ENCODE measurements around the gene MAN2A2. TPM values are rescaled to one million over a fixed set of nuclear protein-coding genes. Genes with fewer than 3 reads are reported as not detected.

The MAN2A2 gene
- polyA plus RNA-seq, 3 donors, result 6.6 to 318 (median 7.3) TPM

DNA sequence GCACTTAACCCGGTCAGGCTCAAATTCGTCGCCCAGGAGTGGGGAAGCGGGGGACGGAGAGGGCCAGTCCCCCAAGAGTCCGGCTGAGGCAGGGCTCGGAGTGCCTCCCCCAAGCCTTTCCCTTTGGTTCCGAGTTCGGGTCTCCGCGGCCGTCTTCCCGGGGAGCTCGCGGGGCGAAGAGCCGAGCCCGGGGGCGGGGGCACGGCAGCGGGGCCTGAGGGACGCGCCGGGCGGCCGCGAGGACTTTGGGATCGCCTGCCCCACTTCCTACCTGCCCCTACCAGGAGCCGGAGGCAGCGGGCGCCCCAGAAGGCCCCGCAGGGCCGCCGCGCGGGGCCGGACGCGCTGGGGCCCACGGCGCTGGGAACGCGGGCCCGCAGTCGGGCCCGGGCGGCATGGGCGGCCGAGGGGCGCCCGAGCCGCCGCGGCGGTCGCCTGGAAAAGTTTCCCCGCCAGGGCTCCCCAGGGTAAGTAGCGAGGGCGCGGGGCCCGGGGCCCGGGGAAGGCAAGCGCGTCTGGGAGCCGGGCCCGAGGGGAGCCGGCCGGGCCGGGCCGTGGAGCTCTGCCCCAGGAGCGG, 31.9 kb upstream of the MAN2A2 start:
- DNase-seq, result no peak
- Histone ChIP-seq H3K9me3 (replicated peaks in 1 of 2; ENCODE audit: control insufficient read depth in 1 of 2, insufficient read depth in 1 of 2, low read length in 2 of 2) (no peaks in the 10 kb centered on the region), H4K20me1 (ENCODE audit: insufficient read depth, low read length) (peaks cover 43% of the 10 kb centered on the region), H3K9ac (ENCODE audit: insufficient read depth, low read length, poor library complexity, severe bottlenecking) (peak overlapping the region; percentile 92), H3K4me1 (ENCODE audit: control insufficient read depth in 1 of 2, insufficient read depth in 2 of 2, low read length in 2 of 2) (peaks cover 55 to 74% of the 10 kb centered on the region in 2 donors), H2AFZ (ENCODE audit: insufficient read depth, low read depth, low read length, poor library complexity, severe bottlenecking) (peak overlapping the region; percentile 72), H3K27me3 (ENCODE audit: control insufficient read depth in 2 of 2, insufficient read depth in 2 of 2, low read length in 2 of 2) (no peaks in the 10 kb centered on the region), H3K36me3 (replicated peaks in 1 of 2; ENCODE audit: control insufficient read depth in 1 of 2, insufficient read depth in 2 of 2, low read length in 2 of 2) (peaks cover 9 to 11% of the 10 kb centered on the region in 2 donors), H3K4me2 (replicated peaks; ENCODE audit: extremely low read depth, low read length, poor library complexity, severe bottlenecking) (peak overlapping the region; percentile 96), H3K79me2 (ENCODE audit: insufficient read depth, low read length) (peaks cover 58% of the 10 kb centered on the region), H3K4me3 (replicated peaks in 1 of 3; ENCODE audit: low read depth in 2 of 3, low read length in 3 of 3) (peak overlapping the region; percentile 65 to 86 (median 72)), H3K27ac (ENCODE audit: low read depth in 1 of 2, low read length in 2 of 2) (peak overlapping the region; percentile 71 to 91)
- Mint-ChIP-seq H3K4me3 (peak overlapping the region; percentile 87 to 93), H3K27ac (peak overlapping the region; percentile 91 to 96 (median 92)), H3K36me3 (peaks cover 18 to 22% of the 10 kb centered on the region in 2 donors), H3K9me3 (no peaks in the 10 kb centered on the region), H3K27me3 (ENCODE audit: low read depth in 3 of 3) (peaks cover 0 to 2% (median 2%) of the 10 kb centered on the region in 3 donors), H3K4me1 (peaks cover 67% of the 10 kb centered on the region)
- no peak for TF ChIP-seq CTCF (IDR thresholded peaks at IDR 0.05)
- under 1% methylated on average over 52 of the region's 71 CpGs for WGBS (ENCODE audit: insufficient coverage)
- intact Hi-C loops (cut with micrococcal nuclease), result loop anchor here (5.0 to 10.0 kb wide), 3 partner anchors 34 to 109 kb away; no protein-coding TSS in a partner anchor

- no peaks in the 10 kb centered on the region for H3K9me3 Mint-ChIP-seq
- under 1% methylated on average over 71 of the region's 77 CpGs for WGBS (ENCODE audit: insufficient coverage)
- peaks cover 51 to 68% of the 10 kb centered on the region in 2 donors for H3K4me1 ChIP-seq (ENCODE audit: control insufficient read depth in 1 of 2, insufficient read depth in 2 of 2, low read length in 2 of 2)
- H3K27ac ChIP-seq (ENCODE audit: low read depth in 1 of 2, low read length in 2 of 2), result peak overlapping the region in 1 of 2 donors; percentile 91
- no peak for TF ChIP-seq CTCF (IDR thresholded peaks at IDR 0.05)
- H3K4me2 ChIP-seq (replicated peaks; ENCODE audit: extremely low read depth, low read length, poor library complexity, severe bottlenecking), result peak overlapping the region; percentile 96
- H3K4me3 Mint-ChIP-seq, result peak overlapping the region; percentile 89 to 93
- peak overlapping the region; percentile 55 to 86 (median 65) for H3K4me3 ChIP-seq (replicated peaks in 1 of 3; ENCODE audit: low read depth in 2 of 3, low read length in 3 of 3)
- peak overlapping the region; percentile 92 for H3K9ac ChIP-seq (ENCODE audit: insufficient read depth, low read length, poor library complexity, severe bottlenecking)
- peaks cover 16 to 17% of the 10 kb centered on the region in 2 donors for H3K36me3 ChIP-seq (replicated peaks in 1 of 2; ENCODE audit: control insufficient read depth in 1 of 2, insufficient read depth in 2 of 2, low read length in 2 of 2)
- H2AFZ ChIP-seq (ENCODE audit: insufficient read depth, low read depth, low read length, poor library complexity, severe bottlenecking), result peak overlapping the region; percentile 17
- H3K27me3 ChIP-seq (ENCODE audit: control insufficient read depth in 2 of 2, insufficient read depth in 2 of 2, low read length in 2 of 2), result no peaks in the 10 kb centered on the region
- no peaks in the 10 kb centered on the region for H3K9me3 ChIP-seq (replicated peaks in 1 of 2; ENCODE audit: control insufficient read depth in 1 of 2, insufficient read depth in 1 of 2, low read length in 2 of 2)
- peak overlapping the region; percentile 77 to 90 (median 80) for H3K27ac Mint-ChIP-seq
- peaks cover 65% of the 10 kb centered on the region for H3K79me2 ChIP-seq (ENCODE audit: insufficient read depth, low read length)
- H3K4me1 Mint-ChIP-seq, result peaks cover 62% of the 10 kb centered on the region
- intact Hi-C loops (cut with micrococcal nuclease), result loop anchor here (5.0 to 10.0 kb wide), 3 partner anchors 35 to 110 kb away; no protein-coding TSS in a partner anchor
- peaks cover 49% of the 10 kb centered on the region for H4K20me1 ChIP-seq (ENCODE audit: insufficient read depth, low read length)
- H3K36me3 Mint-ChIP-seq, result peaks cover 24 to 29% of the 10 kb centered on the region in 2 donors
- peaks cover 0 to 2% (median 2%) of the 10 kb centered on the region in 3 donors for H3K27me3 Mint-ChIP-seq (ENCODE audit: low read depth in 3 of 3)
- no peak for DNase-seq
Observed at GRCh38 chr15:90871716-90872485, 31.2 kb upstream of the MAN2A2 start.
